Neural cell (in vitro differentiated cells): ENCODE measurements around the gene SELENOI.

Experiments
- EZH2 ChIP-seq: fragments of 200-600, 300-800 bp; shearing (Covaris generic), sonication (generic); IDR thresholded peaks from 2 replicates; pipeline ENCODE4 v1.6.1; 2014; ENCODE audit warnings: antibody characterized with exemption, low read length, borderline replicate concordance, mild to moderate bottlenecking; ENCODE audit not compliant: insufficient read depth, poor library complexity, severe bottlenecking
- SMC3 ChIP-seq: fragments of 450-650 bp; conservative IDR thresholded peaks from 2 replicates; pipeline ENCODE4 v1.6.1; 2014; ENCODE audit warnings: antibody characterized with exemption, mild to moderate bottlenecking, moderate library complexity; ENCODE audit not compliant: poor library complexity
- TF ChIP-seq, protein P1 (sequence below): fragments of 450-650 bp; IDR thresholded peaks from 2 replicates; pipeline ENCODE4 v1.5.1; 2014; ENCODE audit warnings: antibody characterized with exemption, mild to moderate bottlenecking, moderate library complexity; ENCODE audit not compliant: poor library complexity, severe bottlenecking

GRCh38 chr2:26384183-26384582 lies 38.2 kb downstream of the SELENOI start:
- no peak for TF ChIP-seq SMC3
- TF ChIP-seq, protein P1, sequence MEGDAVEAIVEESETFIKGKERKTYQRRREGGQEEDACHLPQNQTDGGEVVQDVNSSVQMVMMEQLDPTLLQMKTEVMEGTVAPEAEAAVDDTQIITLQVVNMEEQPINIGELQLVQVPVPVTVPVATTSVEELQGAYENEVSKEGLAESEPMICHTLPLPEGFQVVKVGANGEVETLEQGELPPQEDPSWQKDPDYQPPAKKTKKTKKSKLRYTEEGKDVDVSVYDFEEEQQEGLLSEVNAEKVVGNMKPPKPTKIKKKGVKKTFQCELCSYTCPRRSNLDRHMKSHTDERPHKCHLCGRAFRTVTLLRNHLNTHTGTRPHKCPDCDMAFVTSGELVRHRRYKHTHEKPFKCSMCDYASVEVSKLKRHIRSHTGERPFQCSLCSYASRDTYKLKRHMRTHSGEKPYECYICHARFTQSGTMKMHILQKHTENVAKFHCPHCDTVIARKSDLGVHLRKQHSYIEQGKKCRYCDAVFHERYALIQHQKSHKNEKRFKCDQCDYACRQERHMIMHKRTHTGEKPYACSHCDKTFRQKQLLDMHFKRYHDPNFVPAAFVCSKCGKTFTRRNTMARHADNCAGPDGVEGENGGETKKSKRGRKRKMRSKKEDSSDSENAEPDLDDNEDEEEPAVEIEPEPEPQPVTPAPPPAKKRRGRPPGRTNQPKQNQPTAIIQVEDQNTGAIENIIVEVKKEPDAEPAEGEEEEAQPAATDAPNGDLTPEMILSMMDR: no peak
- TF ChIP-seq EZH2: no peak
